HG03432 (cell line): ENCODE data around the gene FREM3.
"Not testable (repeated sequence)": the region's sequence is repeated elsewhere in the genome, so short reads cannot be mapped to it uniquely, and the experiment has no call there.

Experiments
- ATAC-seq: cut with Tn5 transposase; IDR thresholded peaks from one replicate; pipeline ENCODE4 v1.9.1; 2021; ENCODE audit warnings: mild to moderate bottlenecking, moderate library complexity; ENCODE audit not compliant: unreplicated experiment

Gene FREM3

GRCh38 chr4:143700416-143701352 lies at the start of gene FREM3:
Gene FREM3 (minus strand): TSS chr4:143700675. CDS start chr4:143700675, 0 bp downstream.
- ATAC-seq: peak; percentile 47

- no peak for ATAC-seq
Measured at GRCh38 chr4:143745874-143746273, 45.4 kb upstream of the FREM3 start.

GRCh38 chr4:143743591-143743990 lies 43.1 kb upstream of the FREM3 start:
- no peak for ATAC-seq

GRCh38 chr4:143742834-143743233 lies 42.4 kb upstream of the FREM3 start:
- ATAC-seq: no peak

- no peak for ATAC-seq
Measured at GRCh38 chr4:143736861-143737260, 36.4 kb upstream of the FREM3 start.

GRCh38 chr4:143736061-143736460 lies 35.6 kb upstream of the FREM3 start:
- ATAC-seq: not testable (repeated sequence)

GRCh38 chr4:143728166-143728565 lies 27.7 kb upstream of the FREM3 start:
- no peak for ATAC-seq

- ATAC-seq: no peak
Measured at GRCh38 chr4:143726714-143727113, 26.2 kb upstream of the FREM3 start.

GRCh38 chr4:143721317-143721716 lies 20.8 kb upstream of the FREM3 start:
- ATAC-seq: no peak

- ATAC-seq: not testable (repeated sequence)
Measured at GRCh38 chr4:143718748-143719147, 18.3 kb upstream of the FREM3 start.

GRCh38 chr4:143713955-143714625 lies 13.6 kb upstream of the FREM3 start:
- no peak for ATAC-seq

- no peak for ATAC-seq
Measured at GRCh38 chr4:143713553-143713952, 13.1 kb upstream of the FREM3 start.

GRCh38 chr4:143712155-143712550 lies 11.7 kb upstream of the FREM3 start:
- ATAC-seq: no peak

GRCh38 chr4:143711543-143712154 lies 11.2 kb upstream of the FREM3 start:
- ATAC-seq: no peak

- no peak for ATAC-seq
Measured at GRCh38 chr4:143701365-143701764, 890 bp upstream of the FREM3 start.

GRCh38 chr4:143700046-143700415 lies 444 bp downstream of the FREM3 start:
- peak; percentile 26 for ATAC-seq

GRCh38 chr4:143699331-143700045 lies 987 bp downstream of the FREM3 start:
- peak; percentile 21 for ATAC-seq

- ATAC-seq: no peak
Measured at GRCh38 chr4:143693856-143694255, 6.6 kb downstream of the FREM3 start.

GRCh38 chr4:143692241-143692640 lies 8.2 kb downstream of the FREM3 start:
- ATAC-seq: no peak

- ATAC-seq: no peak
Measured at GRCh38 chr4:143679434-143679833, 21.0 kb downstream of the FREM3 start.

GRCh38 chr4:143673629-143674028 lies 26.8 kb downstream of the FREM3 start:
- not testable (repeated sequence) for ATAC-seq
